K562 (cell line): ENCODE measurements around the gene NYAP1. TPM values are rescaled to one million over a fixed set of nuclear protein-coding genes. Genes with fewer than 3 reads are reported as not detected.

Experiments
- CSDE1 ChIP-seq, 2 experiments: fragments of 450-650 bp; IDR thresholded peaks; 2 replicates each; pipeline ENCODE4 v1.6.1; 2016; ENCODE audit warnings: mild to moderate bottlenecking in 1 of 2
- E2F5 ChIP-seq: sonication (generic); formaldehyde crosslinking; IDR thresholded peaks from 2 replicates; pipeline ENCODE4 v1.8.0; 2022; ENCODE audit warnings: mild to moderate bottlenecking, missing genetic modification reagents
- ELF4 ChIP-seq: fragments of 450-650 bp; formaldehyde crosslinking; IDR thresholded peaks from 2 replicates; pipeline ENCODE4 v1.4.0; 2022; ENCODE audit warnings: missing genetic modification characterization
- GABPA ChIP-seq: fragments of 200-800 bp; sonication (Bioruptor generic); conservative IDR thresholded peaks from 2 replicates; pipeline ENCODE4 v1.6.1; 2016; ENCODE audit warnings: low read depth, missing genetic modification characterization, missing compliant biosample characterization
- HIVEP1 ChIP-seq: fragments of 250-450 bp; sonication (Bioruptor Pico); IDR thresholded peaks from 2 replicates; pipeline ENCODE4 v1.4.0; 2020; ENCODE audit warnings: mild to moderate bottlenecking
- HNRNPUL1 ChIP-seq: fragments of 200-400 bp; formaldehyde crosslinking; IDR thresholded peaks from 2 replicates; pipeline ENCODE4 v1.6.1; 2017; ENCODE audit warnings: low read length
- MGA ChIP-seq: fragments of 450-650 bp; IDR thresholded peaks from 2 replicates; pipeline ENCODE4 v1.6.1; 2016; ENCODE audit warnings: mild to moderate bottlenecking, moderate library complexity
- PTBP1 ChIP-seq: fragments of 200-400 bp; formaldehyde crosslinking; IDR thresholded peaks from 2 replicates; pipeline ENCODE4 v1.6.1; 2017; ENCODE audit warnings: low read depth, low read length
- RHOXF2B ChIP-seq: fragments of 250-450 bp; sonication (Bioruptor Pico); conservative IDR thresholded peaks from 2 replicates; pipeline ENCODE4 v1.5.1; 2021
- SIN3B ChIP-seq: fragments of 450-650 bp; IDR thresholded peaks from 2 replicates; pipeline ENCODE4 v1.6.1; 2017; ENCODE audit warnings: low read depth, mild to moderate bottlenecking, moderate library complexity
- TCF15 ChIP-seq: fragments of 250-450 bp; sonication (Bioruptor Pico); IDR thresholded peaks from 2 replicates; pipeline ENCODE4 v1.8.0; 2022; ENCODE audit warnings: moderate library complexity, mild to moderate bottlenecking, inconsistent platforms
- TCF7L2 ChIP-seq: fragments of 150-350 bp; IDR thresholded peaks from 2 replicates; pipeline ENCODE4 v1.6.1; 2016; ENCODE audit warnings: low read depth, mild to moderate bottlenecking, low read length, moderate library complexity
- WHSC1 ChIP-seq: IDR thresholded peaks from one replicate; pipeline ENCODE4 v1.6.1; 2012; ENCODE audit warnings: low read length, control low read depth, inconsistent platforms
- ZNF217 ChIP-seq: sonication (generic); formaldehyde crosslinking; IDR thresholded peaks from 2 replicates; pipeline ENCODE4 v1.8.0; 2022; ENCODE audit warnings: mild to moderate bottlenecking, missing genetic modification reagents
- ZNF395 ChIP-seq: fragments of 200-800 bp; sonication (Bioruptor generic); IDR thresholded peaks from 2 replicates; pipeline ENCODE4 v1.6.1; 2017; ENCODE audit warnings: missing genetic modification characterization, missing compliant biosample characterization
- ZNF785 ChIP-seq: fragments of 250-450 bp; sonication (Bioruptor Pico); IDR thresholded peaks from 2 replicates; pipeline ENCODE4 v1.4.0; 2020; ENCODE audit warnings: mild to moderate bottlenecking
- polyA plus RNA-seq, 8 experiments: library from polyadenylated mRNA; depleted of rRNA in 4 of 8; stranded (reverse) in 5 of 8; unstranded in 3 of 8; fragments of >200 nt; fragmentation: Nextera tagmentation in 2 of 8; fragmentation: Illumina TruSeq in 1 of 8; extraction: Ambion mirVana in 2 of 8; extraction: Trizol in 1 of 8; gene quantifications; 2 replicates each; pipeline versions ENCODE4 v1.2.1 to v1.2.3, GENCODE V29; 2011 to 2014; ENCODE audit warnings: inconsistent platforms in 1 of 8, missing spikeins in 1 of 8
- total RNA-seq, 7 experiments: library from RNA; depleted of rRNA in 6 of 7; stranded (reverse); fragments of >200 nt in 6 of 7; fragmentation: Illumina TruSeq in 2 of 7; extraction: Trizol in 2 of 7; gene quantifications; 2 replicates each; pipeline versions ENCODE4 v1.2.1 to v1.2.3, GENCODE V29; 2011 to 2021; ENCODE audit warnings: low replicate concordance in 1 of 7

NYAP1 gene
- total and polyA plus RNA-seq, 9 of the 15 experiments (the other 6 are each of a cell fraction or from before 2014, with no cell fraction given) = 0.11 to 0.88 (median 0.22) TPM; not detected in 2

- TF ChIP-seq HNRNPUL1 (no peak), ZNF395 (CRISPR knock-in tag) (0 out of 2 replicates have a peak, but pooled peaks have one; percentile 3), ZNF785 (CRISPR knock-in tag) (no peak), MGA (no peak), E2F5 (CRISPR knock-in tag) (no peak), ELF4 (CRISPR knock-in tag) (no peak), WHSC1 (no peak), TCF7L2 (no peak), SIN3B (no peak), CSDE1 (IDR thresholded peaks at IDR 0.05) (no peak), RHOXF2B (CRISPR knock-in tag) (no peak), GABPA (tag) (no peak), PTBP1 (no peak), HIVEP1 (no peak), TCF15 (CRISPR knock-in tag) (peak; percentile 66; the same call in 1 of the 2 replicates), ZNF217 (CRISPR knock-in tag) (no peak)
Observed at GRCh38 chr7:100538348-100538653, 54.6 kb downstream of the NYAP1 start (continued).
